ENCODE measurements around the gene KCNIP4.

Gene KCNIP4

GRCh38 chr4:21522296-21522695 is 426.3 kb downstream of the KCNIP4 start:
- TF ChIP-seq, protein P1, sequence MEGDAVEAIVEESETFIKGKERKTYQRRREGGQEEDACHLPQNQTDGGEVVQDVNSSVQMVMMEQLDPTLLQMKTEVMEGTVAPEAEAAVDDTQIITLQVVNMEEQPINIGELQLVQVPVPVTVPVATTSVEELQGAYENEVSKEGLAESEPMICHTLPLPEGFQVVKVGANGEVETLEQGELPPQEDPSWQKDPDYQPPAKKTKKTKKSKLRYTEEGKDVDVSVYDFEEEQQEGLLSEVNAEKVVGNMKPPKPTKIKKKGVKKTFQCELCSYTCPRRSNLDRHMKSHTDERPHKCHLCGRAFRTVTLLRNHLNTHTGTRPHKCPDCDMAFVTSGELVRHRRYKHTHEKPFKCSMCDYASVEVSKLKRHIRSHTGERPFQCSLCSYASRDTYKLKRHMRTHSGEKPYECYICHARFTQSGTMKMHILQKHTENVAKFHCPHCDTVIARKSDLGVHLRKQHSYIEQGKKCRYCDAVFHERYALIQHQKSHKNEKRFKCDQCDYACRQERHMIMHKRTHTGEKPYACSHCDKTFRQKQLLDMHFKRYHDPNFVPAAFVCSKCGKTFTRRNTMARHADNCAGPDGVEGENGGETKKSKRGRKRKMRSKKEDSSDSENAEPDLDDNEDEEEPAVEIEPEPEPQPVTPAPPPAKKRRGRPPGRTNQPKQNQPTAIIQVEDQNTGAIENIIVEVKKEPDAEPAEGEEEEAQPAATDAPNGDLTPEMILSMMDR (IDR thresholded peaks at IDR 0.05): no peak

DNA sequence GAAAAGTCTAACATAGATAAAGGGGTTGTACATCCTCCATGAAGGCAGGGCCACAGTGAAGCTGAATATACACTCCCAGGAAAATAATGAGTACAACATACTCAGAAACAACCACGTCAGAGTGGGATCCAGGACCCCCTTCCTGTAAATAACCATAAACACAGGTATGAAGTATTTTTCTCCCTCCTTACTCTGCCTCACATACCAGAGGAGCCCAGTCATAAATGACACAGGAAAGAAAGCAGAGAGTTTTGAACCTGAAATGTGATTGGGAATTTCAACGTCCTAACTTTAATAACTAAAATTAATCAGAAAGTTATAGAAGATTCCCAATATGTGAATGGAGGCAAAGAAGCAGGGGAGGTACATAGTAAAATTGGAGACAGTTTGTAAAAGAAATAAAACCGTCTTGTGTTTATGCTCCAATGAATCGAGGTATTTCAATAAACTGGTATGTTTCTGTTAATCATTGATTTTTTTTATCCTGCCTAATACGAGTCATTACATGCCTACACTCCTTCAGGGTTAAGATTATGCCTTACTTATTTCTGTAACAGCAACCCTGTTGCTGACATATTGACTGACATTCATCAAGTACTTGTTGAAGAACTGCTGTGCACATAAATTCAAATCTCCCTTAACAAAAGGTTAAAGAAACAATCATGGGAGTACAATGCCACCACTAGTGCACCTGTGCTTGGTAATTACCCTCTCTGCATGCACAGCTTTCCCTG is 431.3 kb downstream of the KCNIP4 start:
- TF ChIP-seq, protein P1 (IDR thresholded peaks at IDR 0.05): no peak

DNA sequence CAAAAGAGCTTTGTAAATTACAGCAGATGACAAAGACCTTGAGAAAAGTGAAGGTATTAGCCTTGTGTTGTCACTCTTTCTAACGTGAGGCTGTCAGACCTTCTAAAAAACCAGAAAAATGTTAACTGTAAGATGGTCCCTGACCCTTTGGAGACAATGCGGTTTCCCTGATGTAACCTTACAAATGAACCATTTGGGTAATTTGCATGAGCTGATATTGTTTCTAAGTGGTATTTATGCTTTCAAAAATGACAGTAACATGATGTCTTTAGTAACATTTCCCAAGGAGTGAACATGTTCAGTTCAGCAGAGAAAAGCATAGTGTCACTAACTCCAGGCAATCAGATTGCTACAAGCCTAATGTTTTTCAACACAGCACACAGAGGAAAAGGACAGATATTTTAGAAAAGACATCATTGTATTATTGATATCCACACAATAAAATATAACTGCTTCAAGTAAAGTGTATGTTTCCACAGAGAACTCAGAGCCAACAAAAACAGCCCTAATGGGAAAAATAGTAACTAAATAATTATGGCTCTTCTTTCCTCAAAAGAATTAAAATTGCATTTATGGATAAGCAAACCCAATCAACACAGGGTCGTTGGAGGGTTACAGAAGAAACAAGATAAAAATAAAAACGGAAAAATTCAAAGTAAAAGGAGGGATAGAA is 434.4 kb downstream of the KCNIP4 start:
- TF ChIP-seq, protein P1 (IDR thresholded peaks at IDR 0.05): no peak

DNA sequence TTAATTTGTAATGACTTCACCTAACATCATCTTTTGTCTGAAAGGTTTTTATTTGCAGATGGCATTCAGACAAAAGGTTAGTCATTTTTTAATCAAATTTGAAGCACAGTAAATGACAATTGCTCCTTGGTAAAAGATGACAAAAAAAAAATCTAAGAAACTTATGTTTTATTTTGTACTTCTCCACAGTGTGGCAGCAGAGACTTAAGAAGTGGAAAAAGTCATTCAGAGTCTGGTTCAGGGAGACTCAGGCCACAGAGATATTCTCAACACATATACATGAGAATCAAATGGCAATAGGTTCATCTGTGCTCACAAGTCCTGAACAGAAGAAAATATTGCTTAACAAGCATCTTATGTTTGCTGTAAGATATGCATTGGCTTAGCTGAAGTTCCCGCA is 436.2 kb downstream of the KCNIP4 start:
- TF ChIP-seq, protein P1 (IDR thresholded peaks at IDR 0.05): peak; percentile 33; the same call in 1 of the 2 replicates

DNA sequence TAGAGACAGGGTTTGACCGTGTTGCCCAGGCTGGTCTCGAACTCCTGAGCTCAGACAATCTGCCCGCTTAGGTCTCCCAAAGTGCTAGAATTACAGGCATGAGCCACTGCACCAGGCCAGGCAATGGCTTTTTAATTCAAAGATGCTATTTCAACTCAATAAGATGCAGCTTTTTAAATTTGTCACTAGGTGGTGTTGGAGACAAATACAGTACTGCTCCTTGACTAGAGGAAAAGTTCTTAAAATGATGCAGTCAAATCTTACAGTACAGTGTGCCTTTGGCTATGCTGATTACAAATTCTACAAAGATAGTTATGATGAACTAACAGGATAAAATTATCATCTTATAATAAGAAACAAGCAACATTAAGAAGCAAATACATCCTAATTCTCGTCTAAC is 441.1 kb downstream of the KCNIP4 start:
- TF ChIP-seq, protein P1 (IDR thresholded peaks at IDR 0.05): peak; percentile 20; the same call in 1 of the 2 replicates

- TF ChIP-seq, protein P1 (IDR thresholded peaks at IDR 0.05): no peak
Observed at GRCh38 chr4:21490682-21491081, 457.9 kb downstream of the KCNIP4 start.

GRCh38 chr4:21476757-21477156 is 471.8 kb downstream of the KCNIP4 start:
- TF ChIP-seq, protein P1 (IDR thresholded peaks at IDR 0.05): no peak
